NCI-H2171 (cell line): Measurements from ENCODE around the gene PCLO.
"Not testable (repeated sequence)": the region's sequence is repeated elsewhere in the genome, so short reads cannot be mapped to it uniquely, and the experiment has no call there.

Source experiments
- DNase-seq: peaks from one replicate; lab custom pipeline; 2025; lab: John Stamatoyannopoulos, UW

PCLO gene

GRCh38 chr7:82732677-82733076 lies 430.0 kb downstream of the PCLO start:
- no peak for DNase-seq

GRCh38 chr7:82729172-82730030 lies 433.3 kb downstream of the PCLO start:
- DNase-seq = peak; percentile 56

- peak; percentile 2 for DNase-seq
Observed at GRCh38 chr7:82726038-82726800, 436.5 kb downstream of the PCLO start.

GRCh38 chr7:82723411-82723810 lies 439.3 kb downstream of the PCLO start:
- DNase-seq = no peak

- no peak for DNase-seq
Observed at GRCh38 chr7:82722946-82723345, 439.7 kb downstream of the PCLO start.

GRCh38 chr7:82715344-82715743 lies 447.3 kb downstream of the PCLO start:
- DNase-seq = no peak

GRCh38 chr7:82714883-82715282 lies 447.8 kb downstream of the PCLO start:
- DNase-seq = no peak

- DNase-seq = no peak
Observed at GRCh38 chr7:82713506-82713905, 449.2 kb downstream of the PCLO start.

GRCh38 chr7:82706344-82706743 lies 456.3 kb downstream of the PCLO start:
- DNase-seq = not testable (repeated sequence)

GRCh38 chr7:82705517-82706260 lies 457.0 kb downstream of the PCLO start:
- no peak for DNase-seq

- DNase-seq = peak; percentile 16
Observed at GRCh38 chr7:82704121-82704520, 458.6 kb downstream of the PCLO start.
